Measurements from ENCODE around the gene SFXN1. TPM values are rescaled to one million over a fixed set of nuclear protein-coding genes. Genes with fewer than 3 reads are reported as not detected.

Gene SFXN1
- total and polyA plus RNA-seq, 9 of the 15 experiments (the other 6 are each of a cell fraction or from before 2014, with no cell fraction given) = 31.8 to 261 (median 113) TPM

GRCh38 chr5:175576591-175576990 lies 98.2 kb downstream of the SFXN1 start:
- in situ Hi-C loops (cut with MboI) (no loop called here), intact Hi-C loops (cut with micrococcal nuclease) (no loop called here)
- H3K4me2 ChIP-seq (ENCODE audit: insufficient read depth, low read length) = no peak overlapping the region
- WGBS (ENCODE audit: insufficient coverage, low coverage, missing lambda C conversion rate) = 0% methylated on average over 6 of the region's 6 CpGs
- no peak overlapping the region for H3K27ac ChIP-seq (ENCODE audit: extremely low read depth, low read depth, low read length)
- no peak for DNase-seq (ENCODE audit: extremely low read depth in 1 of 4, low spot score in 3 of 4)
- ChIA-PET CTCF (ENCODE audit: low intra/inter-chr PET ratio) (no interaction called here), POLR2A (no interaction called here)
- H3K4me1 ChIP-seq (replicated peaks in 1 of 2; ENCODE audit: control insufficient read depth in 2 of 2, insufficient read depth in 2 of 2, low read length in 2 of 2) = no peaks in the 10 kb centered on the region
- no peaks in the 10 kb centered on the region for H3K9me3 ChIP-seq (replicated peaks; ENCODE audit: control insufficient read depth, insufficient read depth, low read depth, low read length)
- no peaks in the 10 kb centered on the region for H4K20me1 ChIP-seq (replicated peaks; ENCODE audit: control insufficient read depth, insufficient read depth, low read length)
- no peak for FAIRE-seq
- peaks cover 28 to 56% of the 10 kb centered on the region in 2 experiments; a peak in 4 of 5 replicates for H3K27me3 ChIP-seq (ENCODE audit: control insufficient read depth in 2 of 2, insufficient read depth in 2 of 2, low read length in 2 of 2)
- no peak overlapping the region for H3K4me3 ChIP-seq
- no peaks in the 10 kb centered on the region for H3K9me1 ChIP-seq (ENCODE audit: control insufficient read depth, insufficient read depth, low read length)
- no peaks in the 10 kb centered on the region for H3K36me3 ChIP-seq (ENCODE audit: control insufficient read depth, insufficient read depth, low read length)
- no peak for ATAC-seq
- H2AFZ ChIP-seq (ENCODE audit: low read depth, low read length) = no peak overlapping the region
- TF ChIP-seq RBM15 (IDR thresholded peaks at IDR 0.05; ENCODE audit: insufficient read depth, low read length) (no peak), STAT6 (CRISPR knock-in tag; IDR thresholded peaks at IDR 0.05) (no peak), HBP1 (CRISPR knock-in tag; IDR thresholded peaks at IDR 0.05) (no peak), ZNF57 (CRISPR knock-in tag; IDR thresholded peaks at IDR 0.05) (no peak), ZNF780A (CRISPR knock-in tag; IDR thresholded peaks at IDR 0.05) (no peak), NELFE (IDR thresholded peaks at IDR 0.05; ENCODE audit: insufficient read depth, insufficient read length) (no peak), ZNF224 (CRISPR knock-in tag; IDR thresholded peaks at IDR 0.05) (no peak), ZNF551 (CRISPR knock-in tag; IDR thresholded peaks at IDR 0.05) (no peak), KLF6 (CRISPR knock-in tag; IDR thresholded peaks at IDR 0.05; ENCODE audit: borderline replicate concordance) (no peak), SMAD1 (IDR thresholded peaks at IDR 0.05; ENCODE audit: low read depth, low read length, partially characterized antibody) (no peak), ZNF717 (CRISPR knock-in tag; IDR thresholded peaks at IDR 0.05) (no peak)
- no TSS peak for BruUV-seq (replicated peaks)
- no peaks in the 10 kb centered on the region for H3K79me2 ChIP-seq (ENCODE audit: control insufficient read depth, insufficient read depth, low read length)
- H3K9ac ChIP-seq (ENCODE audit: insufficient read depth in 1 of 2, low read depth in 2 of 2, low read length in 2 of 2) = no peak overlapping the region

Other genes with a start within 250 kb of the SFXN1 start
- not detected in 2 replicates for gene DRD1, start 34.4 kb upstream of the SFXN1 start, total RNA-seq (2014; rRNA removed)
- not detected in 2 replicates for gene DRD1, start 34.4 kb upstream of the SFXN1 start, total RNA-seq (2014; rRNA removed; fragmentation: Illumina TruSeq; extraction: Trizol)
- gene DRD1, start 34.4 kb upstream of the SFXN1 start, total RNA-seq (2015; rRNA removed; fragmentation: Illumina TruSeq; extraction: Trizol) = not detected in 2 replicates
- gene DRD1, start 34.4 kb upstream of the SFXN1 start, total RNA-seq (2021) = not detected in 2 replicates
- gene DRD1, start 34.4 kb upstream of the SFXN1 start, polyA plus RNA-seq (2011; rRNA removed) = not detected in 2 replicates
- not detected in 2 replicates for gene DRD1, start 34.4 kb upstream of the SFXN1 start, polyA plus RNA-seq (2014; fragmentation: Illumina TruSeq; extraction: Trizol)
- not detected for gene DRD1, start 34.4 kb upstream of the SFXN1 start, polyA plus RNA-seq (2014; fragmentation: Nextera tagmentation; extraction: Ambion mirVana)
- gene DRD1, start 34.4 kb upstream of the SFXN1 start, polyA plus RNA-seq (2014; rRNA removed) = not detected in 2 replicates
- not detected in 2 replicates for gene HRH2, start 179.5 kb downstream of the SFXN1 start, total RNA-seq (2014; rRNA removed)
- not detected in 2 replicates for gene HRH2, start 179.5 kb downstream of the SFXN1 start, total RNA-seq (2014; rRNA removed; fragmentation: Illumina TruSeq; extraction: Trizol)
- gene HRH2, start 179.5 kb downstream of the SFXN1 start, total RNA-seq (2015; rRNA removed; fragmentation: Illumina TruSeq; extraction: Trizol) = not detected in 2 replicates
- gene HRH2, start 179.5 kb downstream of the SFXN1 start, total RNA-seq (2021) = 0.07 TPM in 1 of 2 replicates, not detected in the other
- gene HRH2, start 179.5 kb downstream of the SFXN1 start, polyA plus RNA-seq (2011; rRNA removed) = not detected in 2 replicates
- gene HRH2, start 179.5 kb downstream of the SFXN1 start, polyA plus RNA-seq (2014; fragmentation: Illumina TruSeq; extraction: Trizol) = 0.04 TPM in 1 of 2 replicates, not detected in the other
- not detected for gene HRH2, start 179.5 kb downstream of the SFXN1 start, polyA plus RNA-seq (2014; fragmentation: Nextera tagmentation; extraction: Ambion mirVana)
- not detected in 2 replicates for gene HRH2, start 179.5 kb downstream of the SFXN1 start, polyA plus RNA-seq (2014; rRNA removed)

All from K562 (cell line).